DND-41 (cell line): ENCODE measurements around the gene ZDHHC6.
"Not testable (repeated sequence)": the region's sequence is repeated elsewhere in the genome, so short reads cannot be mapped to it uniquely, and the experiment has no call there.

Experiments used
- ATAC-seq: fragments of 200-7000 bp; cut with Tn5 transposase; 3 replicates; pipeline ENCODE4 v1.9.1; 2021; ENCODE audit warnings: low read depth; ENCODE audit not compliant: insufficient read depth
- DNase-seq: peaks from one replicate; pipeline ENCODE4 v3.0.0-alpha.2; 2020
- H2AFZ ChIP-seq: 2 replicates; pipeline ENCODE4 v1.6.0; 2012; ENCODE audit warnings: low read depth, low read length
- H3K27ac ChIP-seq: 2 replicates; pipeline ENCODE4 v1.5.1; 2012; ENCODE audit warnings: low read length, inconsistent platforms
- H3K27me3 ChIP-seq: fragments of 200-600 bp; sonication (generic); 2 replicates; pipeline ENCODE4 v1.6.0; 2012; ENCODE audit warnings: low read length, mild to moderate bottlenecking, inconsistent platforms; ENCODE audit not compliant: insufficient read depth, poor library complexity
- H3K36me3 ChIP-seq: 2 replicates; pipeline ENCODE4 v1.5.1; 2012; ENCODE audit warnings: low read length, inconsistent platforms; ENCODE audit not compliant: insufficient read depth
- H3K4me1 ChIP-seq: 2 replicates; pipeline ENCODE4 v1.5.1; 2012; ENCODE audit warnings: mild to moderate bottlenecking, low read length; ENCODE audit not compliant: insufficient read depth
- H3K4me2 ChIP-seq: 2 replicates; pipeline ENCODE4 v1.6.0; 2012; ENCODE audit warnings: mild to moderate bottlenecking, moderate library complexity, low read length, inconsistent platforms; ENCODE audit not compliant: insufficient read depth
- H3K4me3 ChIP-seq, 2 experiments: fragments of 200-600 bp in 1 of 2; shearing (Covaris generic) in 1 of 2; 2 replicates each; pipeline ENCODE4 v1.5.1; 2012 to 2016; ENCODE audit warnings: inconsistent platforms in 2 of 2, low read length in 2 of 2, mild to moderate bottlenecking in 2 of 2, low read depth in 1 of 2, moderate library complexity in 1 of 2
- H3K79me2 ChIP-seq: 2 replicates; pipeline ENCODE4 v1.6.0; 2012; ENCODE audit warnings: low read length, inconsistent platforms; ENCODE audit not compliant: insufficient read depth
- H3K9ac ChIP-seq: 2 replicates; pipeline ENCODE4 v1.6.0; 2012; ENCODE audit warnings: low read depth, mild to moderate bottlenecking, inconsistent platforms, low read length, moderate library complexity
- H3K9me3 ChIP-seq: 2 replicates; pipeline ENCODE4 v1.5.1; 2012; ENCODE audit warnings: low read length, moderate library complexity, mild to moderate bottlenecking, inconsistent platforms; ENCODE audit not compliant: insufficient read depth, severe bottlenecking
- H4K20me1 ChIP-seq: 2 replicates; pipeline ENCODE4 v1.6.0; 2012; ENCODE audit warnings: low read length; ENCODE audit not compliant: insufficient read depth
- CTCF ChIP-seq: IDR thresholded peaks from 2 replicates; pipeline ENCODE4 v1.5.1; 2012; ENCODE audit warnings: borderline replicate concordance, low read length, moderate library complexity, mild to moderate bottlenecking; ENCODE audit not compliant: poor library complexity, severe bottlenecking; ENCODE audit errors: extremely low read depth
- EZH2 ChIP-seq: IDR thresholded peaks from 3 replicates; pipeline ENCODE4 v1.6.1; 2012; ENCODE audit warnings: borderline replicate concordance, low read depth, mild to moderate bottlenecking, moderate library complexity, low read length, inconsistent platforms; ENCODE audit not compliant: severe bottlenecking

Gene ZDHHC6

GRCh38 chr10:112409755-112410154, 37.0 kb downstream of the ZDHHC6 start:
- Histone ChIP-seq H3K9me3 (no peaks in the 10 kb centered on the region), H4K20me1 (no peaks in the 10 kb centered on the region), H3K4me3 (no peak overlapping the region), H3K27me3 (no peaks in the 10 kb centered on the region), H3K4me1 (no peaks in the 10 kb centered on the region), H3K79me2 (no peaks in the 10 kb centered on the region), H2AFZ (no peak overlapping the region), H3K36me3 (peaks cover 57% of the 10 kb centered on the region; the same call in 1 of the 2 replicates), H3K9ac (no peak overlapping the region), H3K4me2 (no peak overlapping the region), H3K27ac (no peak overlapping the region)
- ATAC-seq (no peak), DNase-seq (no peak)
- TF ChIP-seq EZH2: no peak
- no peak for TF ChIP-seq CTCF

DNA sequence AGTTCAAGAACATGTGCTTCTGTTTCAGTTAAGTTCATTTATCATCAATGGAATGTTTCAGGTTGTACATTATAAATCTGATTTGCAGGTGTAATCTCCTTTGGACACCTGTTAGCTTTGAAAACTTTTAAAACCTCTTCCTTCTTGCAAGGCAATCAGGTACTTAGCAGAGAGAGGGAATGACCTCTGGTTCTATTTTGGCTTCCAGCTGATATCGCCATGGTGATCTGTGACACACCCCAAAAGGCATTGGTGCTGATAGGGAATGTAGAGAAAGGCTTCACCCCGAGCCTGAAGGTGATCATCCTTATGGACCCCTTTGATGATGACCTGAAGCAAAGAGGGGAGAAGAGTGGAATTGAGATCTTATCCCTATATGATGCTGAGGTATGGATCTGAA, 37.4 kb downstream of the ZDHHC6 start:
- Histone ChIP-seq H3K9me3 (no peaks in the 10 kb centered on the region), H3K4me2 (no peak overlapping the region), H3K27me3 (no peaks in the 10 kb centered on the region), H4K20me1 (no peaks in the 10 kb centered on the region), H2AFZ (no peak overlapping the region), H3K36me3 (peaks cover 60% of the 10 kb centered on the region; the same call in 1 of the 2 replicates), H3K9ac (no peak overlapping the region), H3K27ac (no peak overlapping the region), H3K4me3 (no peak overlapping the region), H3K4me1 (no peaks in the 10 kb centered on the region), H3K79me2 (no peaks in the 10 kb centered on the region)
- no peak for ATAC-seq
- no peak for TF ChIP-seq EZH2
- no peak for TF ChIP-seq CTCF
- no peak for DNase-seq

DNA sequence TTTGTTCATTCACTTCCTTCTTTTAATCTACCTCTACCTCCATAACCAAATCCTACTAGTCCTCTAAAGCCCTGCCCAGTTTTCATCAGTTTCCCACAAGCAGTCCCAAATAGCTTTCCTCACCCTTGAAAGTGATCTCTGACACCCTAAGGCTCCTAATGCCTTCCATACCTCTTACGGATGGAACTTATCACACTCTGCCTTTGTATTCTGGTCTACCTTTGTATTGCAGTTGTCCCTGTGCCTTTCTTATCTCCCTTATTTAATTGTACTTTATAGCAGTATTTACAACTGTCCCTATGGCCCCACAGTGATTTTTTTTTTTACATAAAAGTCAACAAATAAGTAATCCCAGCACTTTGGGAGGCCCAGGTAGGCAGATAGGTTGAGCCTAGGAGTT, 39.0 kb downstream of the ZDHHC6 start:
- no peak overlapping the region for H3K4me3 ChIP-seq
- no peak overlapping the region for H3K9ac ChIP-seq
- ATAC-seq (no peak), DNase-seq (no peak)
- no peaks in the 10 kb centered on the region for H4K20me1 ChIP-seq
- peaks cover 72% of the 10 kb centered on the region; the same call in 1 of the 2 replicates for H3K36me3 ChIP-seq
- no peaks in the 10 kb centered on the region for H3K79me2 ChIP-seq
- H3K27ac ChIP-seq: no peak overlapping the region
- no peaks in the 10 kb centered on the region for H3K27me3 ChIP-seq
- H3K4me2 ChIP-seq: no peak overlapping the region
- H2AFZ ChIP-seq: no peak overlapping the region
- H3K4me1 ChIP-seq: no peaks in the 10 kb centered on the region
- no peaks in the 10 kb centered on the region for H3K9me3 ChIP-seq
- TF ChIP-seq EZH2 (no peak), CTCF (no peak)

GRCh38 chr10:112406806-112407205, 39.9 kb downstream of the ZDHHC6 start:
- H3K4me3 ChIP-seq, H4K20me1 ChIP-seq, DNase-seq, H3K27me3 ChIP-seq, ATAC-seq, H3K27ac ChIP-seq, H3K9ac ChIP-seq, H3K4me1 ChIP-seq, H3K79me2 ChIP-seq, H3K4me2 ChIP-seq, H2AFZ ChIP-seq, H3K9me3 ChIP-seq: not testable (repeated sequence)
- H3K36me3 ChIP-seq: peaks cover 70% of the 10 kb centered on the region; the same call in 1 of the 2 replicates
